Right atrium auricular region (tissue), 2 donors: ENCODE data around the gene INPP4B. TPM values are rescaled to one million over a fixed set of nuclear protein-coding genes. Genes with fewer than 3 reads are reported as not detected.

ENCODE experiments used
- DNase-seq: peaks from one replicate; pipeline ENCODE4 v3.0.0-alpha.2; 2019; ENCODE audit warnings: low spot score
- H3K27ac ChIP-seq, 2 donors: fragments of 200-600 bp; sonication (generic); 1 replicate in 1 of 2; 2 replicates in 1 of 2; pipeline ENCODE4 v1.5.1; 2016 to 2019
- H3K27me3 ChIP-seq, 2 donors: fragments of 200-600 bp; sonication (generic); one replicate each; pipeline versions ENCODE4 v1.5.1 to v1.6.0; 2017 to 2019
- H3K36me3 ChIP-seq: fragments of 200-600 bp; sonication (generic); one replicate; pipeline ENCODE4 v1.5.1; 2016
- H3K4me1 ChIP-seq, 2 donors: fragments of 200-600 bp; sonication (generic); one replicate each; pipeline versions ENCODE4 v1.5.1 to v1.6.0; 2017 to 2019
- H3K4me3 ChIP-seq, 2 donors: fragments of 200-600 bp; sonication (generic); 1 replicate in 1 of 2; 2 replicates in 1 of 2; pipeline ENCODE4 v1.5.1; 2017 to 2019; ENCODE audit warnings: mild to moderate bottlenecking in 1 of 2, moderate library complexity in 1 of 2
- H3K9me3 ChIP-seq, 2 donors: fragments of 200-600 bp; sonication (generic); one replicate each; pipeline ENCODE4 v1.5.1; 2019
- CTCF ChIP-seq, 2 donors: fragments of 200-600 bp; sonication (generic); IDR thresholded peaks; one replicate each; pipeline ENCODE4 v1.5.1; 2019; ENCODE audit warnings: antibody characterized with exemption in 2 of 2
- total RNA-seq, 2 donors: library from RNA; depleted of rRNA; stranded (reverse); fragments of >200 nt; gene quantifications; one replicate each; pipeline ENCODE4 v1.1.0, GENCODE V29; 2016

INPP4B gene
- total RNA-seq, 2 donors from 2014 or later, result 14.8 to 15.3 TPM

GRCh38 chr4:142683503-142683902, 162.6 kb downstream of the INPP4B start:
- Histone ChIP-seq H3K36me3 (no peaks in the 10 kb centered on the region), H3K4me3 (no peak overlapping the region), H3K9me3 (no peaks in the 10 kb centered on the region), H3K4me1 (no peaks in the 10 kb centered on the region), H3K27me3 (no peaks in the 10 kb centered on the region), H3K27ac (no peak overlapping the region)
- DNase-seq, result no peak
- TF ChIP-seq CTCF (IDR thresholded peaks at IDR 0.05), result no peak

GRCh38 chr4:142671516-142671915, 174.6 kb downstream of the INPP4B start:
- Histone ChIP-seq H3K9me3 (peaks cover 0 to 29% of the 10 kb centered on the region in 2 donors), H3K27ac (no peak overlapping the region), H3K36me3 (no peaks in the 10 kb centered on the region), H3K4me3 (no peak overlapping the region), H3K4me1 (no peaks in the 10 kb centered on the region), H3K27me3 (no peaks in the 10 kb centered on the region)
- DNase-seq, result no peak
- TF ChIP-seq CTCF (IDR thresholded peaks at IDR 0.05), result no peak

- Histone ChIP-seq H3K4me3 (no peak overlapping the region), H3K27me3 (no peaks in the 10 kb centered on the region), H3K9me3 (peaks cover 0 to 16% of the 10 kb centered on the region in 2 donors), H3K4me1 (no peaks in the 10 kb centered on the region), H3K36me3 (no peaks in the 10 kb centered on the region), H3K27ac (no peak overlapping the region)
- TF ChIP-seq CTCF (IDR thresholded peaks at IDR 0.05), result no peak
- no peak for DNase-seq
Observed at GRCh38 chr4:142663828-142664227, 182.3 kb downstream of the INPP4B start.

- H3K9me3 ChIP-seq, result peaks cover 14 to 35% of the 10 kb centered on the region in 2 donors
- no peak for DNase-seq
- no peak for TF ChIP-seq CTCF (IDR thresholded peaks at IDR 0.05)
- no peaks in the 10 kb centered on the region for H3K27me3 ChIP-seq
- no peaks in the 10 kb centered on the region for H3K4me1 ChIP-seq
- H3K27ac ChIP-seq, result no peak overlapping the region
- H3K4me3 ChIP-seq, result no peak overlapping the region
- no peaks in the 10 kb centered on the region for H3K36me3 ChIP-seq
Observed at GRCh38 chr4:142660728-142661127, 185.4 kb downstream of the INPP4B start.

GRCh38 chr4:142656178-142656577, 189.9 kb downstream of the INPP4B start:
- peaks cover 14 to 76% of the 10 kb centered on the region in 2 donors for H3K9me3 ChIP-seq
- H3K4me1 ChIP-seq, result no peaks in the 10 kb centered on the region
- no peaks in the 10 kb centered on the region for H3K36me3 ChIP-seq
- no peak overlapping the region for H3K4me3 ChIP-seq
- DNase-seq, result no peak
- H3K27ac ChIP-seq, result no peak overlapping the region
- H3K27me3 ChIP-seq, result no peaks in the 10 kb centered on the region
- TF ChIP-seq CTCF (IDR thresholded peaks at IDR 0.05), result no peak

- Histone ChIP-seq H3K27me3 (no peaks in the 10 kb centered on the region), H3K4me1 (no peaks in the 10 kb centered on the region), H3K27ac (no peak overlapping the region), H3K9me3 (peaks cover 0 to 30% of the 10 kb centered on the region in 2 donors), H3K4me3 (no peak overlapping the region), H3K36me3 (no peaks in the 10 kb centered on the region)
- no peak for TF ChIP-seq CTCF (IDR thresholded peaks at IDR 0.05)
- DNase-seq, result no peak
Observed at GRCh38 chr4:142648378-142648777, 197.7 kb downstream of the INPP4B start.
